ENCODE measurements around the gene ZNF772.

Gene ZNF772

GRCh38 chr19:57438925-57439324 lies 38.4 kb downstream of the ZNF772 start:
- no peak for TF ChIP-seq CTCF (IDR thresholded peaks at IDR 0.05; ENCODE audit: low read depth, low read length, missing control alignments)
- H3K4me3 ChIP-seq (replicated peaks; ENCODE audit: low read depth, low read length), result no peak overlapping the region
- DNase-seq (ENCODE audit: extremely low read depth, low read depth), result no peak

- no peak for DNase-seq (ENCODE audit: extremely low read depth, low read depth)
- H3K4me3 ChIP-seq (replicated peaks; ENCODE audit: low read depth, low read length), result no peak overlapping the region
- no peak for TF ChIP-seq CTCF (IDR thresholded peaks at IDR 0.05; ENCODE audit: low read depth, low read length, missing control alignments)
These were observed 39.4 kb downstream of the ZNF772 start for GRCh38 chr19:57437931-57438330.

GRCh38 chr19:57436417-57436816 lies 40.9 kb downstream of the ZNF772 start:
- DNase-seq (ENCODE audit: extremely low read depth, low read depth), result no peak

GRCh38 chr19:57435062-57435978 lies 42.0 kb downstream of the ZNF772 start, which contains the start of gene ZNF749:
TSS of gene ZNF749 (plus strand) at chr19:57435325. CDS start at chr19:57435579, 254 bp downstream.
- TF ChIP-seq CTCF (IDR thresholded peaks at IDR 0.05; ENCODE audit: low read depth, low read length, missing control alignments), result no peak
- DNase-seq (ENCODE audit: extremely low read depth, low read depth), result peak; percentile 99
- H3K4me3 ChIP-seq (replicated peaks; ENCODE audit: low read depth, low read length), result peak within 1 kb of the TSS; percentile 74

More at GRCh38 chr19:57436417-57436816, 40.9 kb downstream of the ZNF772 start:
- TF ChIP-seq CTCF (IDR thresholded peaks at IDR 0.05; ENCODE audit: low read depth, low read length, missing control alignments), result no peak
- H3K4me3 ChIP-seq (replicated peaks; ENCODE audit: low read depth, low read length), result peak overlapping the region; percentile 74

- DNase-seq (ENCODE audit: extremely low read depth, low read depth), result no peak
- peak overlapping the region; percentile 74 for H3K4me3 ChIP-seq (replicated peaks; ENCODE audit: low read depth, low read length)
- no peak for TF ChIP-seq CTCF (IDR thresholded peaks at IDR 0.05; ENCODE audit: low read depth, low read length, missing control alignments)
These were observed 42.8 kb downstream of the ZNF772 start for GRCh38 chr19:57434386-57435061.

- DNase-seq (ENCODE audit: extremely low read depth, low read depth), result no peak
- TF ChIP-seq CTCF (IDR thresholded peaks at IDR 0.05; ENCODE audit: low read depth, low read length, missing control alignments), result no peak
- H3K4me3 ChIP-seq (replicated peaks; ENCODE audit: low read depth, low read length), result no peak overlapping the region
These were observed 56.3 kb downstream of the ZNF772 start for GRCh38 chr19:57421037-57421436.

All from HFF-Myc (cell line).